ENCODE measurements around the gene EHMT1. TPM values are rescaled to one million over a fixed set of nuclear protein-coding genes. Genes with fewer than 3 reads are reported as not detected.
"Not testable (repeated sequence)": the region's sequence is repeated elsewhere in the genome, so short reads cannot be mapped to it uniquely, and the experiment has no call there.

The EHMT1 gene
- total RNA-seq, 1 experiment from 2014 or later = 112 TPM

GRCh38 chr9:137715321-137715720 lies 96.5 kb downstream of the EHMT1 start:
- Histone ChIP-seq H3K4me1 (ENCODE audit: insufficient read depth, low read length) (no peaks in the 10 kb centered on the region), H2BK120ac (ENCODE audit: low read depth, low read length, poor library complexity, severe bottlenecking) (no peak overlapping the region), H3K18ac (ENCODE audit: insufficient read length, low read depth, low read length) (no peak overlapping the region), H3K79me2 (ENCODE audit: insufficient read depth, low read length) (peaks cover 3% of the 10 kb centered on the region; the same call in 1 of the 2 replicates), H2BK5ac (ENCODE audit: insufficient read length, low read length) (no peak overlapping the region), H3T11ph (ENCODE audit: low read length) (no peak overlapping the region), H3K23me2 (ENCODE audit: insufficient read length, low read depth, low read length, poor library complexity, severe bottlenecking) (no peaks in the 10 kb centered on the region), H2AK5ac (ENCODE audit: insufficient read length, low read length) (no peak overlapping the region), H3K9me3 (ENCODE audit: control insufficient read depth, low read depth, low read length) (peaks cover 5% of the 10 kb centered on the region), H3K79me1 (ENCODE audit: insufficient read depth, low read depth, low read length, poor library complexity, severe bottlenecking) (peaks cover 3% of the 10 kb centered on the region), H4K20me1 (ENCODE audit: control insufficient read depth, insufficient read depth, insufficient read length) (no peaks in the 10 kb centered on the region), H3K56ac (ENCODE audit: insufficient read length, low read depth, low read length) (no peak overlapping the region), H3K14ac (ENCODE audit: insufficient read depth, low read length) (no peak overlapping the region), H3K23ac (ENCODE audit: insufficient read length, low read depth, low read length) (no peak overlapping the region), H3K27ac (ENCODE audit: insufficient read length, low read depth, low read length) (no peak overlapping the region), H3K4ac (ENCODE audit: low read depth, low read length) (no peak overlapping the region), H2AFZ (ENCODE audit: low read length) (no peak overlapping the region), H2BK15ac (ENCODE audit: low read depth, low read length) (no peak overlapping the region), H4K91ac (ENCODE audit: insufficient read length, low read depth, low read length) (no peak overlapping the region), H3K4me2 (ENCODE audit: insufficient read depth, insufficient read length, low read length) (no peak overlapping the region), H2BK20ac (ENCODE audit: low read depth, low read length, poor library complexity, severe bottlenecking) (no peak overlapping the region), H3K9ac (ENCODE audit: extremely low read depth, insufficient read length, low read length) (no peak overlapping the region), H4K8ac (replicated peaks; ENCODE audit: insufficient read length, low read depth, low read length) (no peak overlapping the region), H2BK12ac (ENCODE audit: insufficient read length, low read depth, low read length) (no peak overlapping the region), H3K27me3 (ENCODE audit: insufficient read depth, low read length) (no peaks in the 10 kb centered on the region), H4K5ac (ENCODE audit: insufficient read length, low read depth, low read length) (no peak overlapping the region)
- H3K27ac Mint-ChIP-seq = peak overlapping the region in 2 of 3 experiments; percentile 13 to 20; a peak in 1 of 7 replicates
- H3K4me3 Mint-ChIP-seq = no peak overlapping the region
- WGBS (ENCODE audit: extremely low coverage, insufficient read length, low lambda C conversion rate) = no CpG with 5 or more reads among the region's 12 CpGs
- no peak for DNase-seq
- peaks cover 3% of the 10 kb centered on the region in 2 experiments; a peak in 2 of 4 replicates for H3K4me1 Mint-ChIP-seq
- peaks cover 26 to 29% of the 10 kb centered on the region in 2 experiments; a peak in 4 of 5 replicates for H3K9me3 Mint-ChIP-seq
- peaks cover 68 to 79% (median 71%) of the 10 kb centered on the region in 3 experiments for H3K36me3 Mint-ChIP-seq (ENCODE audit: insufficient read depth in 1 of 3, low read depth in 3 of 3)
- H3K27me3 Mint-ChIP-seq (ENCODE audit: low read depth) = no peaks in the 10 kb centered on the region; the same call in 1 of the 2 replicates
- no peak for TF ChIP-seq CTCF (conservative IDR thresholded peaks at IDR 0.05)

- not testable (repeated sequence) for H3K79me1 ChIP-seq (ENCODE audit: insufficient read depth, low read depth, low read length, poor library complexity, severe bottlenecking); H3K23me2 ChIP-seq (ENCODE audit: insufficient read length, low read depth, low read length, poor library complexity, severe bottlenecking); H2BK120ac ChIP-seq (ENCODE audit: low read depth, low read length, poor library complexity, severe bottlenecking); H4K5ac ChIP-seq (ENCODE audit: insufficient read length, low read depth, low read length); H3K4me3 Mint-ChIP-seq; H3K4me1 ChIP-seq (ENCODE audit: insufficient read depth, low read length); H4K8ac ChIP-seq (replicated peaks; ENCODE audit: insufficient read length, low read depth, low read length); H3K4me1 Mint-ChIP-seq; H3K56ac ChIP-seq (ENCODE audit: insufficient read length, low read depth, low read length); H2AK5ac ChIP-seq (ENCODE audit: insufficient read length, low read length); H4K91ac ChIP-seq (ENCODE audit: insufficient read length, low read depth, low read length); H3T11ph ChIP-seq (ENCODE audit: low read length); DNase-seq; H3K9ac ChIP-seq (ENCODE audit: extremely low read depth, insufficient read length, low read length); H2BK15ac ChIP-seq (ENCODE audit: low read depth, low read length); H2AFZ ChIP-seq (ENCODE audit: low read length); H3K27me3 Mint-ChIP-seq (ENCODE audit: low read depth); H2BK5ac ChIP-seq (ENCODE audit: insufficient read length, low read length); H2BK20ac ChIP-seq (ENCODE audit: low read depth, low read length, poor library complexity, severe bottlenecking); H3K9me3 ChIP-seq (ENCODE audit: control insufficient read depth, low read depth, low read length); H3K27ac ChIP-seq (ENCODE audit: insufficient read length, low read depth, low read length); H2BK12ac ChIP-seq (ENCODE audit: insufficient read length, low read depth, low read length); H4K20me1 ChIP-seq (ENCODE audit: control insufficient read depth, insufficient read depth, insufficient read length); H3K4me2 ChIP-seq (ENCODE audit: insufficient read depth, insufficient read length, low read length); H3K18ac ChIP-seq (ENCODE audit: insufficient read length, low read depth, low read length); H3K79me2 ChIP-seq (ENCODE audit: insufficient read depth, low read length); H3K4ac ChIP-seq (ENCODE audit: low read depth, low read length); H3K27me3 ChIP-seq (ENCODE audit: insufficient read depth, low read length); H3K14ac ChIP-seq (ENCODE audit: insufficient read depth, low read length); H3K23ac ChIP-seq (ENCODE audit: insufficient read length, low read depth, low read length)
- Mint-ChIP-seq H3K27ac (peak overlapping the region in 1 of 3 experiments; percentile 20; a peak in 1 of 7 replicates), H3K36me3 (ENCODE audit: insufficient read depth in 1 of 3, low read depth in 3 of 3) (peaks cover 72 to 83% (median 75%) of the 10 kb centered on the region in 3 experiments), H3K9me3 (peaks cover 26 to 31% of the 10 kb centered on the region in 2 experiments; a peak in 4 of 5 replicates)
- no CpG with 5 or more reads among the region's 7 CpGs for WGBS (ENCODE audit: extremely low coverage, insufficient read length, low lambda C conversion rate)
These were observed 97.3 kb downstream of the EHMT1 start for GRCh38 chr9:137715866-137716693.

All from H9 (cell line).